GM12878 (cell line): ENCODE measurements around the gene SUSD5. TPM values are rescaled to one million over a fixed set of nuclear protein-coding genes. Genes with fewer than 3 reads are reported as not detected.

Experiments
- ATAC-seq: fragments of 200-7000 bp; cut with Tn5 transposase; 3 replicates; pipeline ENCODE4 v1.9.1; 2020; ENCODE audit warnings: mild to moderate bottlenecking, moderate library complexity
- BruUV-seq: library from RNA; stranded (reverse); fragments of 400-500 nt; replicated peaks from 2 replicates; lab custom pipeline; 2021; lab: Mats Ljungman, UMichigan
- CTCF ChIA-PET: fragments of 300-600 bp; sonication (Branson Sonifier 250); formaldehyde crosslinking; extraction: SDS; loops from one replicate; lab custom pipeline; 2021; ENCODE audit warnings: inconsistent platforms; lab: Yijun Ruan, JAX
- POLR2A ChIA-PET: fragments of 350-600 bp; formaldehyde crosslinking; extraction: SDS; loops from one replicate; lab custom pipeline; 2021; ENCODE audit warnings: inconsistent platforms; lab: Charles Lee
- RAD21 ChIA-PET: fragments of 300-600 bp; sonication (Branson Sonifier 250); formaldehyde crosslinking; loops from one replicate; lab custom pipeline; 2023; ENCODE audit warnings: antibody characterized with exemption; ENCODE audit not compliant: unreplicated experiment; lab: Charles Lee
- SMC1A ChIA-PET: fragments of 300-600 bp; sonication (Branson Sonifier 250); formaldehyde crosslinking; loops from one replicate; lab custom pipeline; 2023; ENCODE audit not compliant: unreplicated experiment, uncharacterized antibody; lab: Charles Lee
- DNase-seq: peaks from one replicate; pipeline ENCODE4 v3.0.0-alpha.2; 2011; ENCODE audit warnings: low read depth, low spot score
- FAIRE-seq: peaks from 3 replicates; lab custom pipeline; 2011; peaks lifted over from hg19 to GRCh38; lab: Jason Lieb, UNC
- H2AFZ ChIP-seq: 2 replicates; pipeline ENCODE4 v1.6.0; 2011; ENCODE audit warnings: low read depth, low read length, control low read depth; ENCODE audit not compliant: control insufficient read depth
- H3K27ac ChIP-seq: 2 replicates; pipeline ENCODE4 v1.5.1; 2011; ENCODE audit warnings: control low read depth; ENCODE audit not compliant: control insufficient read depth, insufficient read depth
- H3K27me3 ChIP-seq, 2 experiments: replicated peaks in 1 of 2; 2 replicates each; pipeline versions ENCODE4 v1.6.0 to v1.6.1; 2011; ENCODE audit warnings: low read length in 1 of 2; ENCODE audit not compliant: control insufficient read depth in 2 of 2, insufficient read depth in 2 of 2
- H3K36me3 ChIP-seq, 2 experiments: 2 replicates each; pipeline ENCODE4 v1.5.1; 2011; ENCODE audit warnings: low read length in 1 of 2; ENCODE audit not compliant: control insufficient read depth in 2 of 2, insufficient read depth in 2 of 2
- H3K4me1 ChIP-seq: 2 replicates; pipeline ENCODE4 v1.6.1; 2011; ENCODE audit warnings: mild to moderate bottlenecking, low read length, moderate library complexity, mixed read lengths; ENCODE audit not compliant: control insufficient read depth, insufficient read depth
- H3K4me2 ChIP-seq: 2 replicates; pipeline ENCODE4 v1.6.0; 2011; ENCODE audit warnings: control low read depth; ENCODE audit not compliant: control insufficient read depth, insufficient read depth
- H3K4me3 ChIP-seq: fragments of 200-600 bp; sonication (generic); 2 replicates; pipeline ENCODE4 v1.5.1; 2016
- H3K79me2 ChIP-seq: 2 replicates; pipeline ENCODE4 v1.6.0; 2011; ENCODE audit warnings: low read length; ENCODE audit not compliant: control insufficient read depth, insufficient read depth
- H3K9ac ChIP-seq: 2 replicates; pipeline ENCODE4 v1.8.0; 2011; ENCODE audit warnings: low read length, control low read depth, mixed read lengths; ENCODE audit not compliant: control insufficient read depth, insufficient read depth
- H3K9me3 ChIP-seq: replicated peaks from 3 replicates; pipeline ENCODE4 v1.5.1; 2011; ENCODE audit warnings: mild to moderate bottlenecking, low read length; ENCODE audit not compliant: control insufficient read depth, insufficient read depth
- H4K20me1 ChIP-seq: 2 replicates; pipeline ENCODE4 v1.6.0; 2011; ENCODE audit not compliant: control insufficient read depth, insufficient read depth
- ATF7 ChIP-seq: fragments of 450-650 bp; IDR thresholded peaks from 2 replicates; pipeline ENCODE4 v1.6.1; 2016; ENCODE audit warnings: low read depth, mild to moderate bottlenecking
- CEBPB ChIP-seq, 2 experiments: fragments of 150-350 bp in 1 of 2; IDR thresholded peaks; 2 replicates each; pipeline ENCODE4 v1.6.1; 2012 to 2014; ENCODE audit warnings: low read depth in 2 of 2, low read length in 2 of 2, borderline replicate concordance in 1 of 2, inconsistent platforms in 1 of 2
- IKZF1 ChIP-seq: fragments of 450-650 bp; conservative IDR thresholded peaks from 2 replicates; pipeline ENCODE4 v1.6.1; 2017; ENCODE audit warnings: antibody characterized with exemption, mild to moderate bottlenecking
- KLF5 ChIP-seq: fragments of 450-650 bp; IDR thresholded peaks from 2 replicates; pipeline ENCODE4 v1.6.1; 2014; ENCODE audit warnings: mild to moderate bottlenecking; ENCODE audit not compliant: partially characterized antibody
- MEF2A ChIP-seq: IDR thresholded peaks from 2 replicates; pipeline ENCODE4 v1.6.1; 2011; ENCODE audit warnings: low read depth, mild to moderate bottlenecking, low read length, moderate library complexity; ENCODE audit not compliant: insufficient read depth
- MTA3 ChIP-seq: IDR thresholded peaks from 2 replicates; pipeline ENCODE4 v1.6.1; 2012; ENCODE audit warnings: low read length, inconsistent platforms, borderline replicate concordance
- RAD51 ChIP-seq: fragments of 450-650 bp; IDR thresholded peaks from 2 replicates; pipeline ENCODE4 v1.6.1; 2016; ENCODE audit warnings: moderate library complexity, mild to moderate bottlenecking, inconsistent platforms
- SMAD1 ChIP-seq: fragments of 450-650 bp; IDR thresholded peaks from 2 replicates; pipeline ENCODE4 v1.6.1; 2018; ENCODE audit warnings: mild to moderate bottlenecking, low read depth; ENCODE audit not compliant: partially characterized antibody
- WGBS: methylation state at CpG from one replicate; pipeline ENCODE4 v1.1.6; 2016; ENCODE audit warnings: low lambda C conversion rate; ENCODE audit not compliant: insufficient replicate concordance, insufficient coverage; ENCODE audit errors: missing lambda C conversion rate; 5-methylcytosine and 5-hydroxymethylcytosine counted together
- in situ Hi-C: fragments of 300-500 bp; cut with MboI; formaldehyde crosslinking; loops from 9 replicates; pipeline ENCODE4 v1.14.3; 2018; ENCODE audit warnings: mixed read lengths
- intact Hi-C: fragments of 100-400 bp; cut with micrococcal nuclease; formaldehyde crosslinking; loops from one replicate; pipeline ENCODE4 v1.14.2; 2022; ENCODE audit not compliant: unreplicated experiment
- polyA plus RNA-seq, 11 experiments: library from polyadenylated mRNA; depleted of rRNA in 4 of 11; unstranded in 6 of 11; stranded (reverse) in 5 of 11; fragments of >200 nt; fragmentation: Nextera tagmentation in 4 of 11; fragmentation: Illumina TruSeq in 1 of 11; extraction: Ambion mirVana in 4 of 11; extraction: Trizol in 1 of 11; gene quantifications; 1 replicate in 1 of 11; 2 replicates in 10 of 11; pipeline versions ENCODE4 v1.2.1 to v1.2.3, GENCODE V29; 2011 to 2016; ENCODE audit warnings: inconsistent platforms in 2 of 11, missing spikeins in 2 of 11, low read depth in 1 of 11
- total RNA-seq, 4 experiments: library from RNA; depleted of rRNA in 3 of 4; stranded (reverse); fragments of >200 nt in 3 of 4; fragmentation: Illumina TruSeq in 1 of 4; extraction: Trizol in 1 of 4; gene quantifications; 2 replicates each; pipeline versions ENCODE4 v1.2.1 to v1.2.3, GENCODE V29; 2013 to 2021
- TF ChIP-seq, protein P1 (sequence below): fragments of 150-350 bp; IDR thresholded peaks from 2 replicates; pipeline ENCODE4 v1.6.1; 2016; ENCODE audit warnings: low read depth, low read length
- TF ChIP-seq, protein P2 (sequence below): fragments of 150-350 bp; IDR thresholded peaks from 2 replicates; pipeline ENCODE4 v1.6.1; 2014; ENCODE audit warnings: mild to moderate bottlenecking, low read depth, low read length
- TF ChIP-seq, protein P3 (sequence below): fragments of 450-650 bp; IDR thresholded peaks from 2 replicates; pipeline ENCODE4 v1.6.1; 2016; ENCODE audit warnings: mild to moderate bottlenecking
- TF ChIP-seq, protein P4 (sequence below): fragments of 450-650 bp; IDR thresholded peaks from 2 replicates; pipeline ENCODE4 v1.6.1; 2017; ENCODE audit warnings: mild to moderate bottlenecking, low read depth, inconsistent platforms; ENCODE audit not compliant: poor library complexity, severe bottlenecking
- TF ChIP-seq, protein P5 (sequence below): IDR thresholded peaks from 2 replicates; pipeline ENCODE4 v1.6.1; 2011; ENCODE audit warnings: low read depth, mild to moderate bottlenecking, low read length, moderate library complexity, borderline replicate concordance; ENCODE audit errors: extremely low read depth

The SUSD5 gene
- total and polyA plus RNA-seq, 10 of the 15 experiments (the other 5 are each of a cell fraction or from before 2014, with no cell fraction given): 0.01 to 0.05 (median 0.03) TPM; not detected in 4

DNA sequence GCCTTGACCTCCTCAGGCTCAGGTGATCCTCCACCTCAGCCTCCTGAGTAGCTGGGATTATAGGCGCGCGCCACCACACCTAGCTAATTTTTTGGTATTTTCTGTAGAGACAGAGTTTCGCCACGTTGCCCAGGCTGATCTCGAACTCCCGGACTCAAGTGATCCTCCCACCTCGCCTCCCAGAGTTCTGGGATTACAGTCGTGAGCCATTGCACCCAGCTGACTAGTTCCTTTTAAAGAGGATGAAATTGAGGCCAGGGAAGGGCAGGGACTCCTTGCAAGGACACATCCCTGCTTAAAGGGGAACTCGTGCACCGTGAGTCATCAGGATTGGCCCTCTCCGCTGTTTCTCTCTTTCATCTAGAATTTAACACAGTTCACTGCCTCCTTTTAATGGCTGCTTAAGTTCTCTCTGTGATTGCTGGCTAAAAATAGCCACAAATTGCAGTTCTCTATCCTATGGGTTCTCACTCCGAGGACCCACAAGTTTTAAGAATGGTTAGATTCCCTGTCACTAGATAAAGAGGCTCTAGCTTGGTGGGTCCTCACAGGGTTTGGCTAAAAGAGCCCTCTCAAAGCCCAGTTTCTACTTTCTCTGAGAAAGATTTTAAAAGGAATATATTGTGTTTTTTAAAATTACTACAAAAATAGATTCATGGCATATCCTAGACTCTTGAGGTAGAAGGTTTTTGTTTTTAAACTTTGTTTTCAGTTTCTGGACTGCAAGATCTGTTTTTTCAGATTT is 103.4 kb downstream of the SUSD5 start:
- CTCF ChIA-PET: interaction anchor here (0.6 to 3.5 kb wide), 8 partner anchors 11 to 680 kb away, joined by 3 to 36 read pairs (median 3); no protein-coding TSS in a partner anchor
- no peaks in the 10 kb centered on the region for H3K27me3 ChIP-seq
- DNase-seq (no peak), ATAC-seq (peak; percentile 24), FAIRE-seq (peak; percentile 69)
- in situ Hi-C loops (no loop called here), intact Hi-C loops (no loop called here)
- H3K9ac ChIP-seq: peak overlapping the region; percentile 36; the same call in 1 of the 2 replicates
- RAD21 ChIA-PET: interaction anchor here (2.1 kb wide), 1 partner anchor 16 kb away, joined by 5 read pairs; no protein-coding TSS in a partner anchor
- H3K4me3 ChIP-seq: peak overlapping the region; percentile 75
- peaks cover 24% of the 10 kb centered on the region for H3K4me1 ChIP-seq
- BruUV-seq: no TSS peak
- H3K9me3 ChIP-seq: no peaks in the 10 kb centered on the region
- H2AFZ ChIP-seq: peak overlapping the region; percentile 54
- H3K36me3 ChIP-seq: no peaks in the 10 kb centered on the region
- SMC1A ChIA-PET: interaction anchor here (1.1 to 1.7 kb wide), 4 partner anchors 16 to 315 kb away, joined by 3 to 5 read pairs (median 4); no protein-coding TSS in a partner anchor
- WGBS: 14% methylated on average over 13 of the region's 13 CpGs
- no peaks in the 10 kb centered on the region for H4K20me1 ChIP-seq
- H3K27ac ChIP-seq: no peak overlapping the region
- POLR2A ChIA-PET: interaction anchor here (0.6 kb wide), 1 partner anchor 797 kb away, joined by 3 read pairs; no protein-coding TSS in a partner anchor
- H3K4me2 ChIP-seq: peak overlapping the region; percentile 78
- H3K79me2 ChIP-seq: no peaks in the 10 kb centered on the region
- TF ChIP-seq IKZF1 (peak; percentile 25; the same call in 1 of the 2 replicates), MTA3 (no peak), ATF7 (no peak), CEBPB (IDR thresholded peaks at IDR 0.05; ENCODE audit: borderline replicate concordance in 1 of 2, low read depth in 2 of 2, low read length in 2 of 2) (no peak), SMAD1 (no peak), KLF5 (no peak), MEF2A (0 out of 2 replicates have a peak, but pooled peaks have one; percentile 5), RAD51 (no peak)
- TF ChIP-seq, protein P1, sequence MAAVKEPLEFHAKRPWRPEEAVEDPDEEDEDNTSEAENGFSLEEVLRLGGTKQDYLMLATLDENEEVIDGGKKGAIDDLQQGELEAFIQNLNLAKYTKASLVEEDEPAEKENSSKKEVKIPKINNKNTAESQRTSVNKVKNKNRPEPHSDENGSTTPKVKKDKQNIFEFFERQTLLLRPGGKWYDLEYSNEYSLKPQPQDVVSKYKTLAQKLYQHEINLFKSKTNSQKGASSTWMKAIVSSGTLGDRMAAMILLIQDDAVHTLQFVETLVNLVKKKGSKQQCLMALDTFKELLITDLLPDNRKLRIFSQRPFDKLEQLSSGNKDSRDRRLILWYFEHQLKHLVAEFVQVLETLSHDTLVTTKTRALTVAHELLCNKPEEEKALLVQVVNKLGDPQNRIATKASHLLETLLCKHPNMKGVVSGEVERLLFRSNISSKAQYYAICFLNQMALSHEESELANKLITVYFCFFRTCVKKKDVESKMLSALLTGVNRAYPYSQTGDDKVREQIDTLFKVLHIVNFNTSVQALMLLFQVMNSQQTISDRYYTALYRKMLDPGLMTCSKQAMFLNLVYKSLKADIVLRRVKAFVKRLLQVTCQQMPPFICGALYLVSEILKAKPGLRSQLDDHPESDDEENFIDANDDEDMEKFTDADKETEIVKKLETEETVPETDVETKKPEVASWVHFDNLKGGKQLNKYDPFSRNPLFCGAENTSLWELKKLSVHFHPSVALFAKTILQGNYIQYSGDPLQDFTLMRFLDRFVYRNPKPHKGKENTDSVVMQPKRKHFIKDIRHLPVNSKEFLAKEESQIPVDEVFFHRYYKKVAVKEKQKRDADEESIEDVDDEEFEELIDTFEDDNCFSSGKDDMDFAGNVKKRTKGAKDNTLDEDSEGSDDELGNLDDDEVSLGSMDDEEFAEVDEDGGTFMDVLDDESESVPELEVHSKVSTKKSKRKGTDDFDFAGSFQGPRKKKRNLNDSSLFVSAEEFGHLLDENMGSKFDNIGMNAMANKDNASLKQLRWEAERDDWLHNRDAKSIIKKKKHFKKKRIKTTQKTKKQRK: no peak
- TF ChIP-seq, protein P2, sequence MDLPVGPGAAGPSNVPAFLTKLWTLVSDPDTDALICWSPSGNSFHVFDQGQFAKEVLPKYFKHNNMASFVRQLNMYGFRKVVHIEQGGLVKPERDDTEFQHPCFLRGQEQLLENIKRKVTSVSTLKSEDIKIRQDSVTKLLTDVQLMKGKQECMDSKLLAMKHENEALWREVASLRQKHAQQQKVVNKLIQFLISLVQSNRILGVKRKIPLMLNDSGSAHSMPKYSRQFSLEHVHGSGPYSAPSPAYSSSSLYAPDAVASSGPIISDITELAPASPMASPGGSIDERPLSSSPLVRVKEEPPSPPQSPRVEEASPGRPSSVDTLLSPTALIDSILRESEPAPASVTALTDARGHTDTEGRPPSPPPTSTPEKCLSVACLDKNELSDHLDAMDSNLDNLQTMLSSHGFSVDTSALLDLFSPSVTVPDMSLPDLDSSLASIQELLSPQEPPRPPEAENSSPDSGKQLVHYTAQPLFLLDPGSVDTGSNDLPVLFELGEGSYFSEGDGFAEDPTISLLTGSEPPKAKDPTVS: no peak
- TF ChIP-seq, protein P3, sequence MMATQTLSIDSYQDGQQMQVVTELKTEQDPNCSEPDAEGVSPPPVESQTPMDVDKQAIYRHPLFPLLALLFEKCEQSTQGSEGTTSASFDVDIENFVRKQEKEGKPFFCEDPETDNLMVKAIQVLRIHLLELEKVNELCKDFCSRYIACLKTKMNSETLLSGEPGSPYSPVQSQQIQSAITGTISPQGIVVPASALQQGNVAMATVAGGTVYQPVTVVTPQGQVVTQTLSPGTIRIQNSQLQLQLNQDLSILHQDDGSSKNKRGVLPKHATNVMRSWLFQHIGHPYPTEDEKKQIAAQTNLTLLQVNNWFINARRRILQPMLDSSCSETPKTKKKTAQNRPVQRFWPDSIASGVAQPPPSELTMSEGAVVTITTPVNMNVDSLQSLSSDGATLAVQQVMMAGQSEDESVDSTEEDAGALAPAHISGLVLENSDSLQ: no peak
- TF ChIP-seq, protein P4, sequence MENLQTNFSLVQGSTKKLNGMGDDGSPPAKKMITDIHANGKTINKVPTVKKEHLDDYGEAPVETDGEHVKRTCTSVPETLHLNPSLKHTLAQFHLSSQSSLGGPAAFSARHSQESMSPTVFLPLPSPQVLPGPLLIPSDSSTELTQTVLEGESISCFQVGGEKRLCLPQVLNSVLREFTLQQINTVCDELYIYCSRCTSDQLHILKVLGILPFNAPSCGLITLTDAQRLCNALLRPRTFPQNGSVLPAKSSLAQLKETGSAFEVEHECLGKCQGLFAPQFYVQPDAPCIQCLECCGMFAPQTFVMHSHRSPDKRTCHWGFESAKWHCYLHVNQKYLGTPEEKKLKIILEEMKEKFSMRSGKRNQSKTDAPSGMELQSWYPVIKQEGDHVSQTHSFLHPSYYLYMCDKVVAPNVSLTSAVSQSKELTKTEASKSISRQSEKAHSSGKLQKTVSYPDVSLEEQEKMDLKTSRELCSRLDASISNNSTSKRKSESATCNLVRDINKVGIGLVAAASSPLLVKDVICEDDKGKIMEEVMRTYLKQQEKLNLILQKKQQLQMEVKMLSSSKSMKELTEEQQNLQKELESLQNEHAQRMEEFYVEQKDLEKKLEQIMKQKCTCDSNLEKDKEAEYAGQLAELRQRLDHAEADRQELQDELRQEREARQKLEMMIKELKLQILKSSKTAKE: no peak
- TF ChIP-seq, protein P5, sequence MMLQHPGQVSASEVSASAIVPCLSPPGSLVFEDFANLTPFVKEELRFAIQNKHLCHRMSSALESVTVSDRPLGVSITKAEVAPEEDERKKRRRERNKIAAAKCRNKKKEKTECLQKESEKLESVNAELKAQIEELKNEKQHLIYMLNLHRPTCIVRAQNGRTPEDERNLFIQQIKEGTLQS: no peak
